Measurements from ENCODE around the gene PROM2. TPM values are rescaled to one million over a fixed set of nuclear protein-coding genes. Genes with fewer than 3 reads are reported as not detected.
A peak's percentile ranks its signal among the peaks of the same experiment; 100 is the strongest.

Gene PROM2
- total and polyA plus RNA-seq, 12 donors, result 0.07 to 4.5 (median 0.84) TPM; not detected in 2

DNA sequence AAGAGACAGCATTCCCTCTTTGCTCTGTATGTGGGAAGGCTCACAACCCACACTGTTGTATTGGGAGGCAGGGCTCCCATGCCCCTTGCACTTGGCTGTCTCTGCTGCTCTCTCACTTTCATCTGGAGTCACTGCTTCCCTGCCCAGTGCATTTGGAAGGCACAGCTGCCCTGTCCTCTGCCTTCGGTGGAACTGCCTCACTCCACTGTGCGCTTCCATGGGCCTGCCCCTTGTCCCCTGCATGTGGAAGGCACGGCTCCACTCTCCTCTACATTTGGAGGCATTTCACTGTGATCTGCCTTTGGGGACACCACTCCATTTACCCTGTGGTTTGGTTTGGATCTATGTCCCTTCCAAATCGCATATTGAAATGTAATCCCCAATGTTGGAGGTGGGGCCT, 9.1 kb upstream of the PROM2 start:
- intact Hi-C loops (cut with DNase I), result no loop called here
- Histone ChIP-seq H3K27ac (no peak overlapping the region), H3K36me3 (replicated peaks in 1 of 2) (no peaks in the 10 kb centered on the region), H3K9me3 (replicated peaks in 1 of 3) (no peaks in the 10 kb centered on the region), H3K4me1 (replicated peaks in 1 of 2) (no peaks in the 10 kb centered on the region), H3K27me3 (no peaks in the 10 kb centered on the region), H3K4me3 (no peak overlapping the region)
- WGBS, 4 donors, result 78 to 85% (median 82%) methylated on average over 4 of the region's 4 CpGs
- TF ChIP-seq CTCF (IDR thresholded peaks at IDR 0.05), result no peak
- DNase-seq, result no peak

- Histone ChIP-seq H3K27ac (no peak overlapping the region), H3K27me3 (no peaks in the 10 kb centered on the region), H3K4me1 (replicated peaks in 1 of 2) (no peaks in the 10 kb centered on the region), H3K36me3 (replicated peaks in 1 of 2) (no peaks in the 10 kb centered on the region), H3K9me3 (replicated peaks in 1 of 3) (no peaks in the 10 kb centered on the region), H3K4me3 (no peak overlapping the region)
- intact Hi-C loops (cut with DNase I), result no loop called here
- DNase-seq, result peak in 2 of 7 donors; percentile 4 to 33
- TF ChIP-seq POLR2A (IDR thresholded peaks at IDR 0.05) (no peak), CTCF (IDR thresholded peaks at IDR 0.05) (no peak)
- WGBS, 4 donors, result 62 to 82% (median 72%) methylated on average over 5 to 10 of the region's 10 CpGs
Measured at GRCh38 chr2:95266781-95267430, 7.3 kb upstream of the PROM2 start.

- Histone ChIP-seq H3K4me1 (replicated peaks in 1 of 2) (no peaks in the 10 kb centered on the region), H3K27ac (no peak overlapping the region), H3K9me3 (replicated peaks in 1 of 3) (no peaks in the 10 kb centered on the region), H3K27me3 (no peaks in the 10 kb centered on the region), H3K36me3 (replicated peaks in 1 of 2) (no peaks in the 10 kb centered on the region), H3K4me3 (no peak overlapping the region)
- WGBS, 4 donors, result 79 to 83% (median 82%) methylated on average over 9 to 11 of the region's 11 CpGs
- TF ChIP-seq CTCF (IDR thresholded peaks at IDR 0.05) (no peak), POLR2A (IDR thresholded peaks at IDR 0.05) (no peak)
- peak in 2 of 7 donors; percentile 3 to 38 for DNase-seq
- intact Hi-C loops (cut with DNase I), result no loop called here
Measured at GRCh38 chr2:95267458-95268210, 6.6 kb upstream of the PROM2 start.

- no peaks in the 10 kb centered on the region for H3K9me3 ChIP-seq (replicated peaks in 1 of 3)
- TF ChIP-seq CTCF (IDR thresholded peaks at IDR 0.05) (no peak), POLR2A (IDR thresholded peaks at IDR 0.05) (no peak)
- no peaks in the 10 kb centered on the region for H3K4me1 ChIP-seq (replicated peaks in 1 of 2)
- DNase-seq, result peak in 1 of 7 donors; percentile 1
- no peak overlapping the region for H3K4me3 ChIP-seq
- H3K27me3 ChIP-seq, result no peaks in the 10 kb centered on the region
- intact Hi-C loops (cut with DNase I), result no loop called here
- H3K27ac ChIP-seq, result no peak overlapping the region
- no peaks in the 10 kb centered on the region for H3K36me3 ChIP-seq (replicated peaks in 1 of 2)
- WGBS, 4 donors, result 87 to 91% (median 88%) methylated on average over 9 to 13 of the region's 13 CpGs
Measured at GRCh38 chr2:95268211-95269035, 5.8 kb upstream of the PROM2 start.
